Chondrocyte (in vitro differentiated cells): Measurements from ENCODE around the gene DMD. TPM values are rescaled to one million over a fixed set of nuclear protein-coding genes. Genes with fewer than 3 reads are reported as not detected.
"Not testable (repeated sequence)": the region's sequence is repeated elsewhere in the genome, so short reads cannot be mapped to it uniquely, and the experiment has no call there.

Source experiments
- DNase-seq: peaks from one replicate; pipeline ENCODE4 v3.0.0; 2021; ENCODE audit warnings: mixed read lengths, low spot score
- H3K27ac Mint-ChIP-seq: one replicate; pipeline ENCODE4 v1.8.0; 2021; ENCODE audit warnings: mild to moderate bottlenecking, moderate library complexity, mixed read lengths; ENCODE audit not compliant: unreplicated experiment
- H3K27me3 Mint-ChIP-seq: 2 replicates; pipeline ENCODE4 v1.8.0; 2021; ENCODE audit warnings: low read depth, mixed read lengths
- H3K36me3 Mint-ChIP-seq: 2 replicates; pipeline ENCODE4 v1.8.0; 2021; ENCODE audit warnings: low read depth, mixed read lengths
- H3K4me1 Mint-ChIP-seq: 2 replicates; pipeline ENCODE4 v1.8.0; 2021; ENCODE audit warnings: low read depth, mild to moderate bottlenecking, mixed read lengths
- H3K4me3 Mint-ChIP-seq: one replicate; pipeline ENCODE4 v1.8.0; 2021; ENCODE audit warnings: mild to moderate bottlenecking, moderate library complexity, mixed read lengths; ENCODE audit not compliant: unreplicated experiment
- H3K9me3 Mint-ChIP-seq: 2 replicates; pipeline ENCODE4 v1.8.0; 2021; ENCODE audit warnings: low read depth, mixed read lengths
- CTCF ChIP-seq: fragments of 200-600 bp; sonication (generic); IDR thresholded peaks from 2 replicates; pipeline ENCODE4 v1.5.0; 2021; ENCODE audit warnings: antibody characterized with exemption, mild to moderate bottlenecking, moderate library complexity
- total RNA-seq: library from RNA; stranded (reverse); gene quantifications from 3 replicates; pipeline ENCODE4 v1.2.1, GENCODE V29; 2021

The DMD gene
- total RNA-seq, 1 donor from 2014 or later, result 201 TPM

GRCh38 chrX:31590581-31591114, 1620.7 kb downstream of the DMD start:
- TF ChIP-seq CTCF, result no peak
- Mint-ChIP-seq H3K9me3 (peaks cover 18% of the 10 kb centered on the region), H3K4me3 (no peak overlapping the region), H3K27me3 (no peaks in the 10 kb centered on the region), H3K36me3 (no peaks in the 10 kb centered on the region), H3K27ac (peak overlapping the region; percentile 62), H3K4me1 (peaks cover 11% of the 10 kb centered on the region)
- DNase-seq, result no peak

- no peaks in the 10 kb centered on the region for H3K27me3 Mint-ChIP-seq
- no peak for TF ChIP-seq CTCF
- H3K4me1 Mint-ChIP-seq, result peaks cover 11% of the 10 kb centered on the region
- DNase-seq, result no peak
- H3K9me3 Mint-ChIP-seq, result peaks cover 24% of the 10 kb centered on the region
- H3K36me3 Mint-ChIP-seq, result no peaks in the 10 kb centered on the region
- no peak overlapping the region for H3K4me3 Mint-ChIP-seq
- H3K27ac Mint-ChIP-seq, result no peak overlapping the region
These were observed 1621.8 kb downstream of the DMD start for GRCh38 chrX:31589503-31589902.

- Mint-ChIP-seq H3K9me3 (peaks cover 30% of the 10 kb centered on the region), H3K27ac (no peak overlapping the region), H3K36me3 (no peaks in the 10 kb centered on the region), H3K4me3 (no peak overlapping the region), H3K4me1 (peaks cover 11% of the 10 kb centered on the region), H3K27me3 (no peaks in the 10 kb centered on the region)
- TF ChIP-seq CTCF, result no peak
- no peak for DNase-seq
These were observed 1623.0 kb downstream of the DMD start for GRCh38 chrX:31588355-31588754.

- H3K9me3 Mint-ChIP-seq, result peaks cover 25% of the 10 kb centered on the region
- H3K27me3 Mint-ChIP-seq, H3K27ac Mint-ChIP-seq, H3K36me3 Mint-ChIP-seq, H3K4me3 Mint-ChIP-seq, DNase-seq: not testable (repeated sequence)
- H3K4me1 Mint-ChIP-seq, result peaks cover 23% of the 10 kb centered on the region
These were observed 1627.5 kb downstream of the DMD start for GRCh38 chrX:31583892-31584291.

GRCh38 chrX:31580726-31581125, 1630.6 kb downstream of the DMD start:
- H3K4me3 Mint-ChIP-seq, result no peak overlapping the region
- H3K4me1 Mint-ChIP-seq, result peaks cover 23% of the 10 kb centered on the region
- H3K27ac Mint-ChIP-seq, result peak overlapping the region; percentile 74
- no peak for DNase-seq
- no peaks in the 10 kb centered on the region for H3K27me3 Mint-ChIP-seq
- peaks cover 2% of the 10 kb centered on the region for H3K36me3 Mint-ChIP-seq
- TF ChIP-seq CTCF, result no peak
- H3K9me3 Mint-ChIP-seq, result peaks cover 19% of the 10 kb centered on the region

- no peaks in the 10 kb centered on the region for H3K27me3 Mint-ChIP-seq
- peaks cover 23% of the 10 kb centered on the region for H3K4me1 Mint-ChIP-seq
- DNase-seq, result no peak
- no peak overlapping the region for H3K4me3 Mint-ChIP-seq
- no peak for TF ChIP-seq CTCF
- H3K9me3 Mint-ChIP-seq, result peaks cover 15% of the 10 kb centered on the region
- peaks cover 2% of the 10 kb centered on the region for H3K36me3 Mint-ChIP-seq
- peak overlapping the region; percentile 74 for H3K27ac Mint-ChIP-seq
These were observed 1631.1 kb downstream of the DMD start for GRCh38 chrX:31580227-31580626.
